Neural crest cell (in vitro differentiated cells): ENCODE data around the gene ULK4. TPM values are rescaled to one million over a fixed set of nuclear protein-coding genes. Genes with fewer than 3 reads are reported as not detected.

Experiments used
- DNase-seq: peaks from one replicate; pipeline ENCODE4 v3.0.0; 2021; ENCODE audit warnings: low read depth, mixed read lengths, low spot score
- H3K27ac Mint-ChIP-seq: one replicate; pipeline ENCODE4 v1.8.0; 2021; ENCODE audit warnings: mild to moderate bottlenecking, mixed read lengths; ENCODE audit not compliant: unreplicated experiment
- H3K27me3 Mint-ChIP-seq: 2 replicates; pipeline ENCODE4 v1.8.0; 2021; ENCODE audit warnings: low read depth, mild to moderate bottlenecking, mixed read lengths
- H3K36me3 Mint-ChIP-seq: 2 replicates; pipeline ENCODE4 v1.8.0; 2021; ENCODE audit warnings: low read depth, mild to moderate bottlenecking, mixed read lengths
- H3K4me1 Mint-ChIP-seq: 2 replicates; pipeline ENCODE4 v1.8.0; 2021; ENCODE audit warnings: mixed read lengths
- H3K4me3 Mint-ChIP-seq: one replicate; pipeline ENCODE4 v1.8.0; 2021; ENCODE audit warnings: mild to moderate bottlenecking, mixed read lengths
- H3K9me3 Mint-ChIP-seq: 2 replicates; pipeline ENCODE4 v1.8.0; 2021; ENCODE audit warnings: mixed read lengths
- CTCF ChIP-seq: fragments of 200-600 bp; sonication (generic); conservative IDR thresholded peaks from 2 replicates; pipeline ENCODE4 v1.5.0; 2021; ENCODE audit warnings: antibody characterized with exemption, mild to moderate bottlenecking
- total RNA-seq: library from RNA; stranded (reverse); gene quantifications from 2 replicates; pipeline ENCODE4 v1.2.1, GENCODE V29; 2021

ULK4 gene
- total RNA-seq, 1 donor from 2014 or later: 10.2 TPM

- Mint-ChIP-seq H3K9me3 (peaks cover 13% of the 10 kb centered on the region), H3K4me3 (no peak overlapping the region), H3K36me3 (peaks cover 7% of the 10 kb centered on the region), H3K27me3 (no peaks in the 10 kb centered on the region), H3K4me1 (no peaks in the 10 kb centered on the region), H3K27ac (no peak overlapping the region)
- no peak for DNase-seq
- no peak for TF ChIP-seq CTCF
Measured at GRCh38 chr3:41503998-41504623, 457.8 kb downstream of the ULK4 start.

- Mint-ChIP-seq H3K36me3 (no peaks in the 10 kb centered on the region), H3K27ac (no peak overlapping the region), H3K4me3 (no peak overlapping the region), H3K9me3 (peaks cover 4% of the 10 kb centered on the region), H3K27me3 (no peaks in the 10 kb centered on the region), H3K4me1 (no peaks in the 10 kb centered on the region)
- no peak for TF ChIP-seq CTCF
- no peak for DNase-seq
Measured at GRCh38 chr3:41502481-41502880, 459.4 kb downstream of the ULK4 start.

GRCh38 chr3:41502023-41502422, 459.9 kb downstream of the ULK4 start:
- no peak overlapping the region for H3K4me3 Mint-ChIP-seq
- H3K27ac Mint-ChIP-seq: no peak overlapping the region
- no peaks in the 10 kb centered on the region for H3K27me3 Mint-ChIP-seq
- H3K4me1 Mint-ChIP-seq: no peaks in the 10 kb centered on the region
- TF ChIP-seq CTCF: no peak
- peaks cover 4% of the 10 kb centered on the region for H3K9me3 Mint-ChIP-seq
- H3K36me3 Mint-ChIP-seq: no peaks in the 10 kb centered on the region
- DNase-seq: no peak

GRCh38 chr3:41498847-41499246, 463.1 kb downstream of the ULK4 start:
- DNase-seq: no peak
- TF ChIP-seq CTCF: no peak
- H3K4me1 Mint-ChIP-seq: no peaks in the 10 kb centered on the region
- no peak overlapping the region for H3K27ac Mint-ChIP-seq
- H3K4me3 Mint-ChIP-seq: no peak overlapping the region
- H3K27me3 Mint-ChIP-seq: no peaks in the 10 kb centered on the region
- no peaks in the 10 kb centered on the region for H3K36me3 Mint-ChIP-seq
- peaks cover 4% of the 10 kb centered on the region for H3K9me3 Mint-ChIP-seq

- H3K4me3 Mint-ChIP-seq: no peak overlapping the region
- DNase-seq: no peak
- no peak overlapping the region for H3K27ac Mint-ChIP-seq
- H3K4me1 Mint-ChIP-seq: no peaks in the 10 kb centered on the region
- no peaks in the 10 kb centered on the region for H3K9me3 Mint-ChIP-seq
- TF ChIP-seq CTCF: no peak
- H3K36me3 Mint-ChIP-seq: no peaks in the 10 kb centered on the region
- H3K27me3 Mint-ChIP-seq: no peaks in the 10 kb centered on the region
Measured at GRCh38 chr3:41490360-41490759, 471.5 kb downstream of the ULK4 start.
